GM04503 (cell line): ENCODE results near the gene PPT1.
A peak's percentile ranks its signal among the peaks of the same experiment; 100 is the strongest.

ENCODE experiments used
- DNase-seq: peaks from one replicate; pipeline ENCODE4 v3.0.0-alpha.2; 2012; ENCODE audit warnings: low read depth

The PPT1 gene

DNA sequence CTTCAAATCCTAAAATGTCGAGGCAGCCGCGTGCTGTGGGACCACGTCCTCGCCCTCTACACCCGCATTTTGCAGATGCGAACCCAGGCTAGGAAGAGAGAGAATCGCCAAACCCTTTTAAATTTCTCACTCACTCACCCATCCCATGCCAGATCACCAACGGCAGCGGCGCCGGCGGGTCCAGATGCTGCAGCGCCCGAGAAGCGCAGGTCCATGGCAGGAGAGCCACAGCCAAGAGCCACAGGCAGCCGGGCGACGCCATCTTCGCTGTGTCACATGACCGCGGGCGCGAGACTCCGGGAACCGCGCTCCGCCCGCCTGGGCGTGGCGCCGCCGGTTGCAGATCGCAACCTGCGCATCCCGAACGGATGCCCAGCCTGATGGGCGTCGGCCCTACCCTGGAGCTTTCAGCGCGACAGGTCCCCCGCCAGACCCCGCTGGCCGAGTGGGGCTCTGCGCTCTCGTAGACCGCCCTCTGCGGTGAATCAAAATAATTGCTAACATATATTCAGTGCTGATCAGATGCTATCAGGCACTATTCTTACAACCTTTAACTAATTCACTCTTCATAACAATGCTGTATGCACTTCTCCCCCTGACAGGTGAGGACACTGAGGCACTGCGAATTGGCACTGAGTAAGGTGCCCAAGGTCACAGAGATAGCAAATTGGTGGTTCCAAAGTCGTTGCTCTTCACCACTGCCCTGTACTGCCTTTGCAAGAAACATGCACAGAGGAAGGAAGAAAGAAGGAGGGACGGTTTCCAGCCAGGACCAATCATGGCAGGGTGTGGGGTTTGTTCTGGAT lies at the start of gene PPT1:
PPT1 (minus strand) TSS at position 276 of the 806 bp plus-strand sequence; CDS start at position 262, 14 bp downstream.
- peak; percentile 15 for DNase-seq

DNA sequence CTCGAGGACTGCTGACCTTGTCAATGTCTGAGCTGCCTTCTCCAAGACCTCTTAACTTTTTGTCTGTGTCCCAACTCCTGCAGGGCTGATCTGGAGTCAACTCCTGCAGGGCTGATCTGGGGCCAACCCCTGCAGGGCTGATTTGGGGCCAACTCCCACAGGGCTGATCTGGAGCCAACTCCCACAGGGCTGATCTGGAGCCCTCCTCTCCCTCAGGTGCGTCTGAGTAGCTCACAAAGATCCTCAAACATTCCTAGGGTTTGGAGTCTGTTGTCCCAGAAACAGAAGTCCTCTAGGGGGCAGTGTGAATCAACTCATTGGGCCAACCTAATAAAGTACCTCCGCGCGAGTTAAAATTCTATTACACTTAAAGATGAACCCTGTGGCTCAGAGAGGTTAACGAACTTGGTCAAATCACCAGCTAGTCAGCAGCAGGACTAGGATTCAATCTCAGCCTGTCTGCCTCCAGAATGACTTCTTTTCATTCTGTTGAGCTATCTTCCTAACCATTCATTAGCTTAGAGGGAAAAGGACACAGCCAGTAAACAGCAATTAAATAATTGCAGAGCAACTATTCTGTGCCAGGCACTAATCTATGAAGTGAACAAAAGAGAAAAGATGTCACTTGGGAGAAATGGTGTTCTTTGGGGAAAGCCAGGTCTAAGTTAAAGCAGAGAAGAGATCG lies 47.0 kb upstream of the PPT1 start:
- DNase-seq, result no peak

DNA sequence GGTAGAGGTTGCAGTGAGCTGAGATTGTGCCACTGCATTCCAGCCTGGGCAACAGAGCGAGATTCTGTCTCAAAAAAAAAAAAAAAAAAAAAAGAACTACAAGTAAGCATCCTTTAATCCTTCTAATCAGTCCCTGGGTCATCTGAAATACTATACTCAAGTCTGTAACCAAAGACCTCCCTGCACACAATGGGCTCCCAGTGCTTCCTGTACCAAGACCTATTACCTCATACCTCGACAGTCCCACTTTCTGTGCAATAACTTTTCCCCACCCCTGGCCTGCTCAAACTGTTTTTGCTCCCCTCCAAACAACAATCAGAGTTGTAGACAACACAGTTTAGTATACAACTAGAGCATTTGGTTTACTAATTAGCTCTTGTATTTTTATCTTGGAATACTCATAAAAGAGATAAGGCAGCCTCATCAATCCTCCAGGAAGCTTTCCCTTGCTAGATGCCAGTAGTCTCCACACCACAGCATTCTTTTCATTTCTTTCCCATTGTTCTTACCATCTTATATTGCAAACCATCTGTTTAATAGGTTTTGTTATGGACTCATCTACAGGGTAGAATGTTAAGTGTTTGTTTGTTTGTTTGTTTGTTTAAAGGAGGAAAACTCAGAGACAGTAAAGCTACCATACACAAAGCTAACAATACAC lies 45.0 kb upstream of the PPT1 start:
- DNase-seq, result no peak

DNA sequence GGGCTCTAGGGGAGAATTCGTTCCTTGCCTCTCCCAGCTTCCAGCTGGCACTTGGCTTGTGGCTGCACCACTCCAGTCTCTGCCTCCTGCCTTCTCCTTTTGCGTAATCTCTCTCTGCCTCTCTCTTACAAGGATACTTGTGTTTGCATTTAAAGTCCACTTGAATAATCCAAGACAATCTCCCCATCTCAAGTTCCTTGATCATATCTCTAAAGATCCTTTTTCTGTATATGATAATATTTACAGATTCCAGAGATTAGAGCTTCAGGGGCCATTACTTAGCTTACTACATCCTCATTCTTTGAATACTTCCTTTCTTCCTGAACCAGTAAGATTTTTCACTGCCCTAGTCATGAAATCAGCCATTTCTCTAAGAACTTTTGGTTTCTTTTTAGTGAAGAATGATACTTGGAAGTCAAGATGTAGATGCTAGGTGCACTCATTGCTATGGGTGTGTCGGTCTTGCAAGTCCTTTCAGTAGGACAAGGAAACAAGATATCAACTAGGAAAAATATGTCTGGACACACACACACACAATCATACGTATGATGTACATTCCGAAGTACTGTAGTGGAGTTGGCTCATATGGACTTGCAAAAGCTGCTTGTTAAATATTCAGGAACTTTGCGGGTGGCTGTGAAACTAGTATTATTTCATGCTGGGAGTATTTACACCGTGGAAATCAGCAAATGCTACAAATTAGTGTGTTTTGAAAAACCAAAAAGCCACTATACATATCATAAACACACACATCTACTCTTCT lies 43.3 kb upstream of the PPT1 start:
- DNase-seq, result no peak

DNA sequence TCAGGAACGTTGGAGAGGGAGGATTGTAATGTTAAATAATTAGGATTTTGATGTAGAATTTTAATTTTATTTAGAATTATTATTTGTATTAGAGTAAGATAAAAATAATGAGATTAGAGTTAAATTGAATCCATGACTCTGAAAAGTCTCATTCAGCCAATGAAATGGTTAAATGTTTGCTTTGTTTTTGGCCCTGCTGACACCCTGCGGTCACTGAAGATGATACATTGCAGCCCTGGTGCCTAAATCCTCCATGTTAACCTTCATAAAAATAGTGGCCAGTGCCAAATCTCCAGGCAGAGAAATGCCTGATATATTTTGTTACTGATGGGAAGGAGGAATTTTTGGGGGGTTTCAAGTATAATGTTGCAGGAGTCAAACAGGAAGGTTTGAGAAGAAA lies 36.8 kb upstream of the PPT1 start:
- DNase-seq, result no peak

DNA sequence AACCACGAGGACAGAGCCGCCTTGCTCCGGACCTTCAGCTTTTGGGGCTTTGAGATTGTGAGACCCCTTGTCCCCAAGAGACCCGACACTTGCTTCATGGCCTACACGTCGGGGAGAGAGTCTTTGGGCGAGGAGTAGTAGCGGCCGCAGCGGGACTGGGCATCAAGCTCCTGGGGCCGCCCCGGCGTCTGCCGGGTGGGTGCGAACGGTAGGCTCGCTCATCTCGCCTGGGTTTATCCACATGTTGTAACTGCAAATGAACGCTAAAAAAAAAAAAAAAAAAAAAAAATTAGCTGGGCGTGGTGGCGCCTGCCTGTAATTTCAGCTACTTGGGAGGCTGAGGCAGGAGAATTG lies 36.2 kb upstream of the PPT1 start:
- no peak for DNase-seq

DNA sequence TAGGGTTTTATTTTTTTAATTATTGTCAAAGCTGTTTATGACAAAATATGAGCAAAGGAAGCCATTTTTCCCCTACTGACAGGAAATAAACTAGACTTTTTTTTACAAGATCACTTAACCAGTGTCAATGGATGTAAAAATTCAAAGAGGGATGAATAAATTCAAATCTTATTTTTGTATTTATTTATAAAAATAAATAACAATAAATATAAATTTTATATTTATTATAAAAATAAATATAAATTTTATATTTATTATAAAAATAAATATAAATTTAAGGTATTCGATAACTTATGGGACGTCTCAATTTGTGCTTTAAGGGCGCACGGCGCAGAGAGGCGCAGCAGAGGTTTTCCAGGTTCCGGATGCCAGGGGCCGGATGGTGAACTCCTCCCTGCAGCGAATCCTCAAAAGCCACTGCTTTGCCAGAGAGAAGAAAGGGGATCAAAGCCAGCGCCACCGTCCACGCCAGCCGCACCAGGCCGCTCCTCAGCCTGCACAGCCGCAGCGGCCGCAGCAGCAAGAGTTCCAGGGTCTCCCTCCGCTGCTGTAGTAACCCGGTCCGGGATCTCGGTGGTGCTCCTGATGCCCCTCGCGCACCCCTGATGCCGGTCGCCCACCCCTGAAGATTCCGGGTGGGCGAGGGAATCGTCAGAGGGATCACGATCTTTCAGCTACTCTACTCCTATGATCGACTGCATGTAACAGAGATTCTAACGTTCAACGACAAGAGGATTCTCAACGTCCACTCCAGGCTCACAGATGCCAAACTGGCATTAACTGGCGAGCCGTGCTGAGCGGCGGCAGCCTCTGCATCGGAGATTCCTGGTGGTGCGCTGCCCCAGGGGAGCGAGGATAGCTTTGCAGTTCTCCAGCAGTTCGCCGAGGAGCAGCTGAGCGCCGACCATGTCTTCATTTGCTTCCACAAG lies 35.6 kb upstream of the PPT1 start:
- no peak for DNase-seq

DNA sequence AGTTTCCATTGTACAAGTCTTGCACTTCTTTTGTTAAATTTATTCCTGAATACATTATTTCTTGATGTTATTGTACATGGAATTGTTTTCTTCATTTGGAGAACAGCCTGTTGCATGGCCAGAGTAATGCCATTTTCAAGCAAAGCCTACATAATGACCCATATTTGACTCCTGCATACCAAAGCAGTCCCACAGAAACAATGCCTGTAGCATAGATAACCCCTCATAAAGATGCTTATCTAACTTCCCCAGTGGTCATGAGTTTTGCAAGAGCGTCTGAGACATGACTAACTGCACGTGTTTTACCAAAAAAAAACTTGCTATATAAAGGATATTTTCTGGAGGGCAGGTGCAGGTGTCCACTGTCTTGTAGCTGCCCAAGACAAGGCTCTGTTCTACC lies 33.8 kb upstream of the PPT1 start:
- no peak for DNase-seq

DNA sequence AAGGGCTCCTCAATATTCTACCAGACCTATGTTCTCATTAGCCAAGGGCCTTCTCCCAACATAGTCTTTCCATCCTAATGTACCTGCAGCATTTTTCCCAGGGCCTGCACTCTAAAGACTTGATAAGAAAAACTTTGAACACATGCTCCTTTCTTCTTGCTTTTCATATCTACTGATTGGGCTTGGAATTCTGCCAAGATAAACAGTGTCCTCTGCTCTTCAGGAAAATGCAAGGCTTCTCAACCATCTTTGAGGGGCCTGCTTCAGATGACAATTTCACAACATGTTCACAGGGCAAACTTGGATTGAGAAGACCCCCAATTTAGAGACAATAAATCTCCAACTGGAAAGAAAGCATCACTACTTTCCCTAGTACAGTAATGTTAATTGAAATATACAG lies 25.8 kb upstream of the PPT1 start:
- DNase-seq, result no peak

DNA sequence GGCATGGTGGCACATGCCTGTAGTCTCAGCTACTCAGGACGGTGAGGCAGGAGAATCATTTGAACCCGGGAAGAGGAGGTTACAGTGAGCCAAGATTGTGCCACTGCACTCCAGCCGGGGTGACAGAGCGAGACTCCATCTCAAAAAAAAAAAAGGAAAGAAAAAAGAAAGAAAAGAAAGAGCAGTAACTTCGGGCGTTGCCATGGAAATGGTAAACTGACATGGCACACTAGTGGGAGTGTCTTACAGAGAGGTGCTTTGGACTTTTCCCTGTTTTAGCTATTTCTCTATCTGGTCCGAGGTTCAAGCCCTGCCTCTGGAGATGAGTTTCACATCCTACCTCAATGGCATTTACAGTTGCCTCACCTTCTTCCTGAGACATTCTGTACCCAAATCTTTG lies 23.1 kb upstream of the PPT1 start:
- DNase-seq, result no peak

DNA sequence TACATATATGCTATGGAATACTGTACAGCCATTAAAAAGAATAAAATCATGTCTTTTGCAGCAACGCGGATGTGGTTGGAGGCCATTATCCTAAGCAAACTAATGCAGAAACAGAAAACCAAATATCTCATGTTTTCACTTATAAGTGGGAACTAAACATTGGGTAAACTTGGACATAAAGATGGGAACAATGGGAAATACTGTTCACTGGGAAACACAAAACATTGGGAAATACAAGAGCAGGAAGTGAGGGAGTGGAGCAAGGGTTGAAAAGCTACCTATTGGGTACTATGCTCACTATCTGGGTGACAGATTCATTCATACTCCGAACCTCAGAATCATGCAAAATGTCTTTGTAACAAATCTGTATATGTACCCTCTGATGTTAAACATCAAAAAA lies 17.3 kb upstream of the PPT1 start:
- DNase-seq, result no peak

DNA sequence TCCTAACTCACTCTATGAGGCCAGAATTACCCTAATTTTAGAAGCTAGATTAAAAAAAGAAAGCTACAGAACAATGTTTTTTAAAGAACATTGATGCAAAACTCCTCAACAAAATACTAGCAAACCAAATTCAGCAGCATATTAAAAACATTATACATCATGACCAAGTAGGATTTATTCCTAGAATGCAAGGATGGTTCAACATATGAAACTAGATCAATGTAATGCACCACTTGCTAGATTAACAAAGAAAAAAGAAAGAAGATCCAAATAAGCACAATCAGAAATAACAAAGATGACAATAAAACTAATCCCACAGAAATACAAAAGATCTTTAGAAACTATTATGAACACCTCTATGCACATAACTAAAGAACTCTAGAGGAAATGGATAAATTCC lies 13.3 kb upstream of the PPT1 start:
- DNase-seq, result no peak

DNA sequence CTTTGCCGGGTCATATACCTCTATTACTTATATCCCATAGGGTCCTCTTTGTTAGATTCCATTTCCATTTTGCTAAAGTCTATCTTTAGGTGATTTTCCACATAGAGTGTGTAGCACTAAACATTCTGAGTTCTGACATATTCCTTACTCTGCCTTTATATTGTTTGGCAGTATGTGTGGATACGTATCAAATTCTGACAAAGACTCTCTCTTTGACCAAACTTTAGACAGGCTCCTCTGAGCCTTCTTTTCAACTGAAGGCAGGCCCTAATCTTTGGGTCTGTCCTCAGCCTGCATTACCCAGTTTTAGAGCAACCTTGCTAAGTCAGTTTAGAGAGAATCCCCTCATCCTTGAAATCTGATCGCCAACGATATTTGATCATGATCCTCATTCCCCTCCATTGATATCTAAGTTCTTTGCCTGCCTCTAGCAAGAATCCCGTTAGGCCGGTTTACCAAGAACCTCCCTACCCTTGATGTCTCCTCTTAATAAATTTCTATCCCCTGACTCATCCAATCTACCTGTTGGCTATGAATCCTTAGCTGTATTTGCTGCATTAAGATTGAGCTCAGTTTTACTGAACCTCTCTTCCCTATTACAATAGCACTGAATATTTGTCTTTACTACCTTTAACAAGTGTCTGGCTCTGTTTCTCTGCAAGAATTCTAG lies 10.4 kb upstream of the PPT1 start:
- no peak for DNase-seq

DNA sequence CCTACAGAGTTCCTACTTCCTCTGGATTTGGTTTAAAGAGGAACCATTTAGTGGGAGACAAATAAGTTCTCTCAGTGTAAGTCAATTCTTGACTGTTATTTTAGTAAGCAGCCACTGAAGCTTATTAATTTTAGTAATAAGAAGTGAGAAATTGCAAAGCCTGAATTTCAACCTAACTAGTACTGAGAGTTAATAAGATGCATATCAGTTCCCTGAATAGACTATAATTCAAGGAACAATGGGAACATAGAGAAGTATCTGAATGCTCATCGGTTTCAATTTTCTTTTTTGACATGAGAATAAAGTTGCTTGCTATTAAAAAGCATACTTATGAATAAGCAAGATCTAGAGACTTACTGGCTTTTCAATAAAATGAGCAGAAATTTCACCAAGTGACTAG lies 8.0 kb upstream of the PPT1 start:
- DNase-seq, result no peak

DNA sequence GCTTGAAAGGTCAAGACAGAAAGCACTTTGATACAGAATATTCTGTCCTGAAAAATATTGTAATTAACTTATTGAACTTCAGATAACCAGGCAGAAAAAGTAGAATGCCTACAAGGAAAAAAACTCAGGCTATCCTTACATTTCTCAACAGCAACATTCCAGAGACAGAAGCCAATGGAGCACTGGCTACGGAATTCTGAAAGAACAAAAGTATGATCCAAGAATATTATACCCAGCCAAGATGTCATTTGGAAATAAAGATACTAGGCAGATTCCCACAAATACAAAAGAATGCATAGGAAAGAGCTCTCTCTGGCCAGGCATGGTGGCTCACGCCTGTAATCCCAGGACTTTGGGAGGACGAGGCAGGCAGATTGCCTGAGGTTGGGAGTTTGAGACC lies 5.8 kb upstream of the PPT1 start:
- no peak for DNase-seq

DNA sequence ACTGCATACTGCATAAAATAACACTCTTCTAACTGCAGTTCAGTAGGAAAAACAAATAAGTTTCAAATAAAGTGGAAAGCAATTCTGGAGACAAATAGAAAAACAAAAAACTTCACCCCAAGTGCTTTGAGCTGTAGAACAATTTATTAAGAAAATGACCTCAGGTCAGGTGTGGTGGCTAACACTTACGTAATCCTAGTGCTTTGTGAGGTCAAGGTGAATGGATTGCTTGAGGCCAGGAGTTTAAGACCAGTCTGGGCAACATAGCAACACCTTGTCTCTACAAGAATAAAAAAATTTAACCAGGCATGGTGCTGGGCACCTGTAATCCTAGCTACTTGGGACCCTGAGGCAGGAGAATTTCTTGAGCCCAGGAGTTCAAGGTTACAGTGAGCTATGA lies 5.0 kb upstream of the PPT1 start:
- DNase-seq, result no peak

DNA sequence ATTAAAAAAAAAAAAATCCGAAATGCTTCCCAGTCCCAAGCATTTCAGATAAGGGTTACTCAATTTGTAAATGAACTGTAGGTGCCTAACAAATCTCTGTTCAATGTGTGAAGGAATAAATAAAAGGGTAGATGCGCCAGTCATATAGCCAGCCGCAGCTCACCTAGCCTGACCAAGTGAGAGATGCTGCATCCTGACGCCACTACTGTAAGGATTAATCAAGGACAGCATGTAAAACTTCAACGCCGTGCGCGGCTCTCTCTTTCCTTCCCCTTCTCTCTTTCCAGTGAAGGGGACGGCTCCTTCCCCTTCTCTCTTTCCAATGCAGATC lies 441 bp downstream of the PPT1 start:
- no peak for DNase-seq

DNA sequence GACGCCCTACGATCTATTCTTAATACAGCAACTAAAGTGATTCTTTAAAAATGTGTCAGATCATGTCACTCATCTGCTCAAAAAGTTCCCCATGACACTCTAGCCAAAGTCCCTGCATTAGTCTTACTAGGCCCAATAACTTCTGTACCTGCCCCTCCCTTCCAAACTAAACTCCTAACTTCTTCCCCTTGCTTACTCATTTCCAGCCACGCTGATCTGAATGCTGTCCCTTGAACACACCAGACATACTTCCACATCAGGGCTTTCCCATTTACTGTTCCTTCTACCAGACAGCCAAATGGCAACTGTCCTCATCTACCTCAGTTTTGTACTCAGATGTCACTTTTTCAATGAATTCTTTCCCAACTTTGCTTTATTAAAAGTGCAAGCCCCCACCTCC lies 1.2 kb downstream of the PPT1 start:
- no peak for DNase-seq

DNA sequence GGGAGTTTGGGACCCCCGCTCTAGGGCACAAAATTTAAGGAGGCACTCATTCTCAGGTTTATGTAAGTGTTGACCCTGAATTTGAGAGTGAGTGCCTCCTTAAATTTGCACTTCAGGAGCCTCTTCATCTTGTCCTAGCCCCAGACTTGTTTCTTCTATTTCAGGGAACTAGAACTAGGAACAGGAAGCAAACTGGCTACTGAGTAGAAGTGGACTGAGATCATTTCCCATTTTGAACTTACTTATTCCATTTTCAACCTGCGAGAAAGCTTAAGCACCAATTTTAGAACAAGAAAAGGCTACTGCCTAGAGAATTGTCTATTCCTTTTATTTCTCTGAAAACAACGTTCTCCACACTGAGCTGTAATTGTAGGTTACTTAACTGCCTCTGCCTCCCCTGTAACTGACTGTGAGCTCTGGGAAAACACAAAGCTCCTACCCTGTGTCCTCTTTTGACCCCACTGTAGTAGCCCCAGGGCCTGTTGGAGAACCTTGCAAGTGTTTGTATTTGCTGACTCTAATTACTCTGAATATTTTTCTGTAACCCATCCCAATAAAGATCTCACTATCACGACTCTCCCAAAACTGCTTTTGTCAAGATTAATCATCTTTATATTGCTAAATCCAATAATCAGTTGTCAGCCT lies 2.5 kb downstream of the PPT1 start:
- DNase-seq, result no peak
